ENCODE measurements around the gene IARS1. TPM values are rescaled to one million over a fixed set of nuclear protein-coding genes. Genes with fewer than 3 reads are reported as not detected.

Gene IARS1
- total RNA-seq, 1 experiment from 2014 or later, result 130 TPM

GRCh38 chr9:92257327-92257726 lies 36.2 kb downstream of the IARS1 start:
- no peaks in the 10 kb centered on the region for H3K9me3 Mint-ChIP-seq (ENCODE audit: low read depth, unreplicated experiment)
- DNase-seq, result no peak
- no peak overlapping the region for H3K4me3 Mint-ChIP-seq (ENCODE audit: low read depth, unreplicated experiment)
- peaks cover 65% of the 10 kb centered on the region for H3K36me3 Mint-ChIP-seq (ENCODE audit: insufficient read depth, unreplicated experiment)
- no peaks in the 10 kb centered on the region for H3K4me1 Mint-ChIP-seq (ENCODE audit: low read depth, unreplicated experiment)
- intact Hi-C loops (cut with micrococcal nuclease; ENCODE audit: unreplicated experiment), result no loop called here
- H3K27me3 Mint-ChIP-seq (ENCODE audit: unreplicated experiment), result no peaks in the 10 kb centered on the region
- BruUV-seq (replicated peaks), result no TSS peak
- CTCF ChIA-PET, result no interaction called here
- TF ChIP-seq, protein P1, sequence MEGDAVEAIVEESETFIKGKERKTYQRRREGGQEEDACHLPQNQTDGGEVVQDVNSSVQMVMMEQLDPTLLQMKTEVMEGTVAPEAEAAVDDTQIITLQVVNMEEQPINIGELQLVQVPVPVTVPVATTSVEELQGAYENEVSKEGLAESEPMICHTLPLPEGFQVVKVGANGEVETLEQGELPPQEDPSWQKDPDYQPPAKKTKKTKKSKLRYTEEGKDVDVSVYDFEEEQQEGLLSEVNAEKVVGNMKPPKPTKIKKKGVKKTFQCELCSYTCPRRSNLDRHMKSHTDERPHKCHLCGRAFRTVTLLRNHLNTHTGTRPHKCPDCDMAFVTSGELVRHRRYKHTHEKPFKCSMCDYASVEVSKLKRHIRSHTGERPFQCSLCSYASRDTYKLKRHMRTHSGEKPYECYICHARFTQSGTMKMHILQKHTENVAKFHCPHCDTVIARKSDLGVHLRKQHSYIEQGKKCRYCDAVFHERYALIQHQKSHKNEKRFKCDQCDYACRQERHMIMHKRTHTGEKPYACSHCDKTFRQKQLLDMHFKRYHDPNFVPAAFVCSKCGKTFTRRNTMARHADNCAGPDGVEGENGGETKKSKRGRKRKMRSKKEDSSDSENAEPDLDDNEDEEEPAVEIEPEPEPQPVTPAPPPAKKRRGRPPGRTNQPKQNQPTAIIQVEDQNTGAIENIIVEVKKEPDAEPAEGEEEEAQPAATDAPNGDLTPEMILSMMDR (IDR thresholded peaks at IDR 0.05; ENCODE audit: unreplicated experiment), result no peak
- no peak overlapping the region for H3K27ac Mint-ChIP-seq (ENCODE audit: unreplicated experiment)

GRCh38 chr9:92254381-92255337 lies 38.8 kb downstream of the IARS1 start:
- TF ChIP-seq, protein P1 (IDR thresholded peaks at IDR 0.05; ENCODE audit: unreplicated experiment), result no peak
- no peaks in the 10 kb centered on the region for H3K9me3 Mint-ChIP-seq (ENCODE audit: low read depth, unreplicated experiment)
- no peaks in the 10 kb centered on the region for H3K27me3 Mint-ChIP-seq (ENCODE audit: unreplicated experiment)
- intact Hi-C loops (cut with micrococcal nuclease; ENCODE audit: unreplicated experiment), result no loop called here
- DNase-seq, result no peak
- H3K27ac Mint-ChIP-seq (ENCODE audit: unreplicated experiment), result no peak overlapping the region
- peaks cover 62% of the 10 kb centered on the region for H3K36me3 Mint-ChIP-seq (ENCODE audit: insufficient read depth, unreplicated experiment)
- BruUV-seq (replicated peaks), result no TSS peak
- no peaks in the 10 kb centered on the region for H3K4me1 Mint-ChIP-seq (ENCODE audit: low read depth, unreplicated experiment)
- CTCF ChIA-PET, result no interaction called here
- H3K4me3 Mint-ChIP-seq (ENCODE audit: low read depth, unreplicated experiment), result no peak overlapping the region

DNA sequence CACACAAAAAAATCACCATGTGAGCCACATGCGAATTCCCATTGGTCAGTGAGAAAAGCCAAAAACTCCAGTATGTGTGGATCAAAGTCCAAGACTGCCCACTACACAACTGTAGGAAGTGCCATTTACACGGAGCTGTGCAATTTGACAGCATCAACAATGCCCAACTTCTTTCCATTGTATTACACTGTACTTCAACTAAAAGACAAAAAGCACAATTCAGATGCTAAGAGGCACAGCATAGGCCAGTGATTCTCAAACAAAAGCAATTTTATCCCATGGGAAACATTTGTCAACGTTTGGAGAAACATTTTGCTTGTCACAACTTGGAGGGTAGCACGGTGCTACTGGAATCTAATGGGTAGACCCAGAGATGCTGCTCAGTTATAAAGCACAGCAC lies 39.8 kb downstream of the IARS1 start:
- Mint-ChIP-seq H3K27me3 (ENCODE audit: unreplicated experiment) (no peaks in the 10 kb centered on the region), H3K27ac (ENCODE audit: unreplicated experiment) (no peak overlapping the region), H3K4me3 (ENCODE audit: low read depth, unreplicated experiment) (no peak overlapping the region), H3K36me3 (ENCODE audit: insufficient read depth, unreplicated experiment) (peaks cover 63% of the 10 kb centered on the region), H3K9me3 (ENCODE audit: low read depth, unreplicated experiment) (no peaks in the 10 kb centered on the region), H3K4me1 (ENCODE audit: low read depth, unreplicated experiment) (no peaks in the 10 kb centered on the region)
- TF ChIP-seq, protein P1 (IDR thresholded peaks at IDR 0.05; ENCODE audit: unreplicated experiment), result no peak
- BruUV-seq (replicated peaks), result no TSS peak
- intact Hi-C loops (cut with micrococcal nuclease; ENCODE audit: unreplicated experiment), result no loop called here
- CTCF ChIA-PET, result no interaction called here
- DNase-seq, result no peak

- Mint-ChIP-seq H3K4me1 (ENCODE audit: low read depth, unreplicated experiment) (peaks cover 8% of the 10 kb centered on the region), H3K27ac (ENCODE audit: unreplicated experiment) (no peak overlapping the region), H3K4me3 (ENCODE audit: low read depth, unreplicated experiment) (no peak overlapping the region), H3K36me3 (ENCODE audit: insufficient read depth, unreplicated experiment) (peaks cover 65% of the 10 kb centered on the region), H3K27me3 (ENCODE audit: unreplicated experiment) (no peaks in the 10 kb centered on the region), H3K9me3 (ENCODE audit: low read depth, unreplicated experiment) (no peaks in the 10 kb centered on the region)
- intact Hi-C loops (cut with micrococcal nuclease; ENCODE audit: unreplicated experiment), result no loop called here
- no TSS peak for BruUV-seq (replicated peaks)
- DNase-seq, result no peak
- TF ChIP-seq, protein P1 (IDR thresholded peaks at IDR 0.05; ENCODE audit: unreplicated experiment), result no peak
- CTCF ChIA-PET, result no interaction called here
Measured at GRCh38 chr9:92247981-92248380, 45.5 kb downstream of the IARS1 start.

All from Calu3 (cell line).